ENCODE results near the gene ANKRD36C.
A peak's percentile ranks its signal among the peaks of the same experiment; 100 is the strongest.
"Not testable (repeated sequence)": the region's sequence is repeated elsewhere in the genome, so short reads cannot be mapped to it uniquely, and the experiment has no call there.

The ANKRD36C gene

GRCh38 chr2:95992102-95992501 is 478 bp upstream of the ANKRD36C start:
- H3K36me3 ChIP-seq (ENCODE audit: control insufficient read depth, insufficient read depth, low read length, severe bottlenecking); H3K27me3 ChIP-seq (replicated peaks; ENCODE audit: control insufficient read depth, insufficient read depth, low read length); H3K9me3 ChIP-seq (ENCODE audit: control insufficient read depth, low read length); DNase-seq (ENCODE audit: low read depth); H3K4me1 ChIP-seq (ENCODE audit: control insufficient read depth, insufficient read depth, low read length): not testable (repeated sequence)
- Histone ChIP-seq H3K4me3 (ENCODE audit: low read length) (peak overlapping the region; percentile 83), H3K9ac (ENCODE audit: low read length) (peak overlapping the region; percentile 89)

- H3K9me3 ChIP-seq (ENCODE audit: control insufficient read depth, low read length); H3K9ac ChIP-seq (ENCODE audit: low read length); H3K27me3 ChIP-seq (replicated peaks; ENCODE audit: control insufficient read depth, insufficient read depth, low read length); H3K36me3 ChIP-seq (ENCODE audit: control insufficient read depth, insufficient read depth, low read length, severe bottlenecking); H3K4me1 ChIP-seq (ENCODE audit: control insufficient read depth, insufficient read depth, low read length); H3K4me3 ChIP-seq (ENCODE audit: low read length); DNase-seq (ENCODE audit: low read depth): not testable (repeated sequence)
These were observed 740 bp downstream of the ANKRD36C start for GRCh38 chr2:95990884-95991283.

DNA sequence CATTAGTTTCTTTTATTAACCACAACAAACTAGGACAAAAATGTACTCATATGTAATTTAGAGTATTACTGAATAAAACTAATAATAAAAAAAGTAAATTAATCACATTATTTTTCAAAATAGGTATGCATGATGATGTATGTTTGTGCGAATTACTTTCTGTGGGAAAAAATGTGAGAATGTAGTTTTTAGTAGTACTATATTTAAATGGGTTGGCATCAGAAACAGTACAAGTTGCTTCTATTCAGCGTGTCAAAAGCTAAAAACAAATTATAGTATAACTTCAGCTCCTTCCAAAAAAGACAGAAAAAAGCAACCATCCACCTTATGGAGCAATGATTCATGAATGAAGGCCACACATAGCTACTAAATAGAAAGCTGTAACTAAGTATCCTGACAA is 40.0 kb downstream of the ANKRD36C start:
- not testable (repeated sequence) for H3K4me1 ChIP-seq (ENCODE audit: control insufficient read depth, insufficient read depth, low read length); H3K9ac ChIP-seq (ENCODE audit: low read length); H3K9me3 ChIP-seq (ENCODE audit: control insufficient read depth, low read length); H3K36me3 ChIP-seq (ENCODE audit: control insufficient read depth, insufficient read depth, low read length, severe bottlenecking); DNase-seq (ENCODE audit: low read depth); H3K4me3 ChIP-seq (ENCODE audit: low read length); H3K27me3 ChIP-seq (replicated peaks; ENCODE audit: control insufficient read depth, insufficient read depth, low read length)

- H3K27me3 ChIP-seq (replicated peaks; ENCODE audit: control insufficient read depth, insufficient read depth, low read length); DNase-seq (ENCODE audit: low read depth); H3K9ac ChIP-seq (ENCODE audit: low read length); H3K36me3 ChIP-seq (ENCODE audit: control insufficient read depth, insufficient read depth, low read length, severe bottlenecking); H3K9me3 ChIP-seq (ENCODE audit: control insufficient read depth, low read length); H3K4me3 ChIP-seq (ENCODE audit: low read length); H3K4me1 ChIP-seq (ENCODE audit: control insufficient read depth, insufficient read depth, low read length): not testable (repeated sequence)
These were observed 43.6 kb downstream of the ANKRD36C start for GRCh38 chr2:95948039-95948438.

- not testable (repeated sequence) for DNase-seq (ENCODE audit: low read depth); H3K4me3 ChIP-seq (ENCODE audit: low read length); H3K9ac ChIP-seq (ENCODE audit: low read length)
These were observed 51.7 kb downstream of the ANKRD36C start for GRCh38 chr2:95939947-95940346.

GRCh38 chr2:95930740-95931139 is 60.9 kb downstream of the ANKRD36C start:
- DNase-seq (ENCODE audit: low read depth); H3K4me1 ChIP-seq (ENCODE audit: control insufficient read depth, insufficient read depth, low read length); H3K9me3 ChIP-seq (ENCODE audit: control insufficient read depth, low read length); H3K36me3 ChIP-seq (ENCODE audit: control insufficient read depth, insufficient read depth, low read length, severe bottlenecking); H3K27me3 ChIP-seq (replicated peaks; ENCODE audit: control insufficient read depth, insufficient read depth, low read length); H3K4me3 ChIP-seq (ENCODE audit: low read length); H3K9ac ChIP-seq (ENCODE audit: low read length): not testable (repeated sequence)

More at GRCh38 chr2:95939947-95940346, 51.7 kb downstream of the ANKRD36C start:
- H3K4me1 ChIP-seq (ENCODE audit: control insufficient read depth, insufficient read depth, low read length); H3K27me3 ChIP-seq (replicated peaks; ENCODE audit: control insufficient read depth, insufficient read depth, low read length); H3K36me3 ChIP-seq (ENCODE audit: control insufficient read depth, insufficient read depth, low read length, severe bottlenecking); H3K9me3 ChIP-seq (ENCODE audit: control insufficient read depth, low read length): not testable (repeated sequence)

- not testable (repeated sequence) for H3K4me1 ChIP-seq (ENCODE audit: control insufficient read depth, insufficient read depth, low read length); H3K9me3 ChIP-seq (ENCODE audit: control insufficient read depth, low read length); DNase-seq (ENCODE audit: low read depth); H3K9ac ChIP-seq (ENCODE audit: low read length); H3K27me3 ChIP-seq (replicated peaks; ENCODE audit: control insufficient read depth, insufficient read depth, low read length); H3K36me3 ChIP-seq (ENCODE audit: control insufficient read depth, insufficient read depth, low read length, severe bottlenecking); H3K4me3 ChIP-seq (ENCODE audit: low read length)
These were observed 74.6 kb downstream of the ANKRD36C start for GRCh38 chr2:95917007-95917406.

GRCh38 chr2:95915131-95915530 is 76.5 kb downstream of the ANKRD36C start:
- H3K9ac ChIP-seq (ENCODE audit: low read length); H3K4me3 ChIP-seq (ENCODE audit: low read length); H3K27me3 ChIP-seq (replicated peaks; ENCODE audit: control insufficient read depth, insufficient read depth, low read length); DNase-seq (ENCODE audit: low read depth); H3K9me3 ChIP-seq (ENCODE audit: control insufficient read depth, low read length); H3K36me3 ChIP-seq (ENCODE audit: control insufficient read depth, insufficient read depth, low read length, severe bottlenecking): not testable (repeated sequence)
- H3K4me1 ChIP-seq (ENCODE audit: control insufficient read depth, insufficient read depth, low read length) = peaks cover 15% of the 10 kb centered on the region

DNA sequence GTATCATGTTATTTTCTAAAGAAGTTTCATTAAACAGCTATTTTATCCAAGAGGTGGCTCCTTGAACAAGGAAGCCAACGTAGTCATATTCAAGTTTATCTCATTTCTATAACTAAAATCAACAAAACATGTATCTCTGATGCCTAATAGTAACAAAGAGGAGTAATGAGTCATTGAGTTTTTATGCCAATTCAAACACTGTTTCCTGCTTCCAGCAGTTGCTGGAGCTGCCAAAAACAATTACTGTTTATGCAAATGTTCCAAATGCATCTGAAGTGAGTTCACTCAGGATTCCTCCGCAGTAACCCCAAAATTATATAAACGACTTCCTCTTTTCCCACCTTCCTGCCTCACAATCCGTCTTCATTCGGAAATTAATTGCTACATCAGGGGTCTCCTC is 80.2 kb downstream of the ANKRD36C start:
- not testable (repeated sequence) for H3K4me3 ChIP-seq (ENCODE audit: low read length); H3K9ac ChIP-seq (ENCODE audit: low read length); H3K36me3 ChIP-seq (ENCODE audit: control insufficient read depth, insufficient read depth, low read length, severe bottlenecking); H3K27me3 ChIP-seq (replicated peaks; ENCODE audit: control insufficient read depth, insufficient read depth, low read length); H3K9me3 ChIP-seq (ENCODE audit: control insufficient read depth, low read length)
- DNase-seq (ENCODE audit: low read depth) = peak; percentile 65
- H3K4me1 ChIP-seq (ENCODE audit: control insufficient read depth, insufficient read depth, low read length) = peaks cover 12% of the 10 kb centered on the region

- H3K9me3 ChIP-seq (ENCODE audit: control insufficient read depth, low read length); H3K4me3 ChIP-seq (ENCODE audit: low read length); H3K9ac ChIP-seq (ENCODE audit: low read length); H3K27me3 ChIP-seq (replicated peaks; ENCODE audit: control insufficient read depth, insufficient read depth, low read length); H3K4me1 ChIP-seq (ENCODE audit: control insufficient read depth, insufficient read depth, low read length); H3K36me3 ChIP-seq (ENCODE audit: control insufficient read depth, insufficient read depth, low read length, severe bottlenecking); DNase-seq (ENCODE audit: low read depth): not testable (repeated sequence)
These were observed 97.2 kb downstream of the ANKRD36C start for GRCh38 chr2:95894443-95894842.

- not testable (repeated sequence) for DNase-seq (ENCODE audit: low read depth); H3K36me3 ChIP-seq (ENCODE audit: control insufficient read depth, insufficient read depth, low read length, severe bottlenecking); H3K4me1 ChIP-seq (ENCODE audit: control insufficient read depth, insufficient read depth, low read length); H3K27me3 ChIP-seq (replicated peaks; ENCODE audit: control insufficient read depth, insufficient read depth, low read length); H3K4me3 ChIP-seq (ENCODE audit: low read length); H3K9me3 ChIP-seq (ENCODE audit: control insufficient read depth, low read length); H3K9ac ChIP-seq (ENCODE audit: low read length)
These were observed 123.7 kb downstream of the ANKRD36C start for GRCh38 chr2:95867929-95868328.

- DNase-seq (ENCODE audit: low read depth); H3K4me3 ChIP-seq (ENCODE audit: low read length); H3K27me3 ChIP-seq (replicated peaks; ENCODE audit: control insufficient read depth, insufficient read depth, low read length); H3K9me3 ChIP-seq (ENCODE audit: control insufficient read depth, low read length); H3K36me3 ChIP-seq (ENCODE audit: control insufficient read depth, insufficient read depth, low read length, severe bottlenecking); H3K9ac ChIP-seq (ENCODE audit: low read length); H3K4me1 ChIP-seq (ENCODE audit: control insufficient read depth, insufficient read depth, low read length): not testable (repeated sequence)
These were observed 124.5 kb downstream of the ANKRD36C start for GRCh38 chr2:95867047-95867677.
